SK-N-MC (cell line): ENCODE results near the gene CD83.

ENCODE experiments used
- DNase-seq: peaks from one replicate; pipeline ENCODE4 v3.0.0-alpha.2; 2011; ENCODE audit warnings: low read depth, low spot score
- H3K27ac ChIP-seq: fragments of 200-600 bp; sonication (generic); 2 replicates; pipeline ENCODE4 v1.5.1; 2016; ENCODE audit warnings: mixed run types
- H3K36me3 ChIP-seq: fragments of 200-600 bp; sonication (generic); 2 replicates; pipeline ENCODE4 v1.6.1; 2017; ENCODE audit warnings: antibody characterized with exemption, low read length, mixed read lengths; ENCODE audit not compliant: insufficient read depth
- H3K4me3 ChIP-seq: fragments of 200-600 bp; sonication (generic); 2 replicates; pipeline ENCODE4 v1.5.1; 2016
- H3K9ac ChIP-seq: fragments of 200-600 bp; sonication (generic); 2 replicates; pipeline ENCODE4 v1.8.0; 2017; ENCODE audit warnings: mixed run types, mixed read lengths; ENCODE audit not compliant: insufficient read length
- H3K9me3 ChIP-seq: fragments of 200-600 bp; sonication (generic); 2 replicates; pipeline ENCODE4 v1.6.1; 2017; ENCODE audit warnings: low read depth, mild to moderate bottlenecking, antibody characterized with exemption, low read length, moderate library complexity, mixed read lengths
- EZH2 ChIP-seq: fragments of 200-600 bp; sonication (generic); IDR thresholded peaks from one replicate; pipeline ENCODE4 v1.6.1; 2017; ENCODE audit warnings: antibody characterized with exemption
- FOXP2 ChIP-seq: optimal IDR thresholded peaks from 2 replicates; pipeline ENCODE3; 2011; ENCODE audit warnings: mild to moderate bottlenecking, moderate library complexity; ENCODE audit not compliant: insufficient read depth; ENCODE audit errors: extremely low read length, control extremely low read depth
- POLR2AphosphoS5 ChIP-seq: IDR thresholded peaks from 2 replicates; pipeline ENCODE4 v1.6.1; 2012; ENCODE audit warnings: mild to moderate bottlenecking, low read depth, low read length, borderline replicate concordance

The CD83 gene

DNA sequence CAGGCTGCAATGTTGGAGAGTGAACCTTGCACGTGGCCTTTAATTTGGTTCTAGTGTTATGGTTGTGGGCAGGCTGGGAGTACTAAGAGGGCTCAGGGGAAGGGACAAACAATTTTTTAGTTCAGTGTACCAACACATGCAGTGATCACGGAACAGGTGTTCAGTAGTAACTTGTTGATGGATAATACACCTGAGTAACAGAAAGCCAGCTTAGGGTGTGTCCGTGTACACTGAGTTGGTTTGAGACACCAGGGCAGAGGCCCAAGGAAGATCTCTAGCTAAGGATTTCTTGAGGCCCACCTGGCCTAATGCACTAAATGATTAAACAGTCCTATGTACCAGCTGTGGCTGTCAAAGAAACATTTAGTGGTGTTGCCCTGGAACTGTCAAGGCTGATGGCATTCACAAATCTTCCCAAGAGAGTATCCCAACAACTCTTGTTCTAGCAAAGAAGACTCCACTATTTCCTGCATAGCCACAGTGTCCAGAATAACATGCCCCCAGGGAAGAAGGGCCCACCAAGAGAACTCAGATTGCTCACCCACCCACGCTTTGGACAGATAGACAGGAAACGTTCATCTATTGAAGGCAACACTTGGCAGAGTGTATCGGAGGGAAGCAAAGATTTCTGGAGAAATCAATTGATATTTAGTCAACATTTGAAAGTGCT lies 60.0 kb downstream of the CD83 start:
- TF ChIP-seq POLR2AphosphoS5 (no peak), FOXP2 (no peak), EZH2 (no peak)
- no peak overlapping the region for H3K4me3 ChIP-seq
- no peak for DNase-seq
- H3K36me3 ChIP-seq: no peaks in the 10 kb centered on the region
- H3K9me3 ChIP-seq: no peaks in the 10 kb centered on the region
- H3K9ac ChIP-seq: no peak overlapping the region
- H3K27ac ChIP-seq: no peak overlapping the region

DNA sequence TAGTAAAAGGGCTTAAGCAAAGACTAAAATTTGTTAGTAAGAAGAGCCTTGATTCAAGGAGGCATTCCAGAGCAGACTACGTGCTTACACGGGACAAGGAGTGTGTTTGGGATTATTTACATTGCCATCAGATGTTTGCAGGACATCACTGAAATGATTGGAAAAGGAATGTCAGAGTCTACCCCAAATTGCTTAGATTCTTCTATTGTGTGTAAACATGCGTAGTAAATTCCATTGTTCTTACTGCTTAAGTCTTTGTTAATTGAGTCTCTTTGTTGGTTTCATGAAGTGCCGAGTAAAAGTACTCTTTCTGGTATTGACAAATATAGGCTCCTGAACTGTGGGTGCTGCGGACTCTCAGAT lies 60.5 kb downstream of the CD83 start:
- no peak for DNase-seq
- Histone ChIP-seq H3K4me3 (no peak overlapping the region), H3K27ac (no peak overlapping the region), H3K36me3 (no peaks in the 10 kb centered on the region), H3K9ac (no peak overlapping the region), H3K9me3 (no peaks in the 10 kb centered on the region)
- TF ChIP-seq EZH2 (no peak), POLR2AphosphoS5 (no peak), FOXP2 (no peak)

GRCh38 chr6:14180609-14181008 lies 63.0 kb downstream of the CD83 start:
- TF ChIP-seq POLR2AphosphoS5: no peak
- TF ChIP-seq FOXP2: no peak
- no peak for TF ChIP-seq EZH2
- Histone ChIP-seq H3K36me3 (no peaks in the 10 kb centered on the region), H3K27ac (no peak overlapping the region), H3K4me3 (no peak overlapping the region), H3K9ac (no peak overlapping the region), H3K9me3 (no peaks in the 10 kb centered on the region)
- no peak for DNase-seq

- H3K9ac ChIP-seq: peak overlapping the region; percentile 1
- H3K36me3 ChIP-seq: no peaks in the 10 kb centered on the region
- H3K4me3 ChIP-seq: no peak overlapping the region
- no peak for DNase-seq
- TF ChIP-seq EZH2: no peak
- TF ChIP-seq FOXP2: no peak
- no peak for TF ChIP-seq POLR2AphosphoS5
- no peaks in the 10 kb centered on the region for H3K9me3 ChIP-seq
- peak overlapping the region; percentile 39 for H3K27ac ChIP-seq
Observed at GRCh38 chr6:14182916-14183315, 65.3 kb downstream of the CD83 start.
